HG02885 (cell line): ENCODE results near the gene ZNF217.
A peak's percentile ranks its signal among the peaks of the same experiment; 100 is the strongest.
"Not testable (repeated sequence)": the region's sequence is repeated elsewhere in the genome, so short reads cannot be mapped to it uniquely, and the experiment has no call there.

ENCODE experiments used
- ATAC-seq: cut with Tn5 transposase; IDR thresholded peaks from one replicate; pipeline ENCODE4 v1.9.1; 2021; ENCODE audit warnings: mild to moderate bottlenecking; ENCODE audit not compliant: unreplicated experiment, poor library complexity

ZNF217 gene

GRCh38 chr20:53622247-53623133 is 28.9 kb upstream of the ZNF217 start:
- peak; percentile 22 for ATAC-seq

- ATAC-seq = peak; percentile 45
Measured at GRCh38 chr20:53621482-53622246, 28.0 kb upstream of the ZNF217 start.

GRCh38 chr20:53618490-53619000 is 24.9 kb upstream of the ZNF217 start:
- not testable (repeated sequence) for ATAC-seq

- no peak for ATAC-seq
Measured at GRCh38 chr20:53617791-53618489, 24.3 kb upstream of the ZNF217 start.

- ATAC-seq = not testable (repeated sequence)
Measured at GRCh38 chr20:53616489-53616888, 22.9 kb upstream of the ZNF217 start.

- no peak for ATAC-seq
Measured at GRCh38 chr20:53613748-53614147, 20.1 kb upstream of the ZNF217 start.

- ATAC-seq = not testable (repeated sequence)
Measured at GRCh38 chr20:53612289-53612688, 18.6 kb upstream of the ZNF217 start.

- peak; percentile 72 for ATAC-seq
Measured at GRCh38 chr20:53611449-53611894, 17.8 kb upstream of the ZNF217 start.

- no peak for ATAC-seq
Measured at GRCh38 chr20:53609491-53610445, 16.1 kb upstream of the ZNF217 start.

- ATAC-seq = no peak
Measured at GRCh38 chr20:53608456-53609452, 15.1 kb upstream of the ZNF217 start.

GRCh38 chr20:53608071-53608455 is 14.4 kb upstream of the ZNF217 start:
- ATAC-seq = no peak

GRCh38 chr20:53606364-53606985 is 12.8 kb upstream of the ZNF217 start:
- ATAC-seq = no peak

GRCh38 chr20:53605401-53605800 is 11.8 kb upstream of the ZNF217 start:
- ATAC-seq = not testable (repeated sequence)

- ATAC-seq = not testable (repeated sequence)
Measured at GRCh38 chr20:53604846-53605245, 11.2 kb upstream of the ZNF217 start.

GRCh38 chr20:53602661-53603060 is 9.0 kb upstream of the ZNF217 start:
- no peak for ATAC-seq

GRCh38 chr20:53599910-53600632 is 6.4 kb upstream of the ZNF217 start:
- no peak for ATAC-seq

GRCh38 chr20:53599378-53599777 is 5.7 kb upstream of the ZNF217 start:
- ATAC-seq = no peak
